Measurements from ENCODE around the gene RANBP2. TPM values are rescaled to one million over a fixed set of nuclear protein-coding genes. Genes with fewer than 3 reads are reported as not detected.
A peak's percentile ranks its signal among the peaks of the same experiment; 100 is the strongest.
"Not testable (repeated sequence)": the region's sequence is repeated elsewhere in the genome, so short reads cannot be mapped to it uniquely, and the experiment has no call there.

RANBP2 gene
- total RNA-seq, 1 experiment from 2014 or later = 90.4 TPM

GRCh38 chr2:108719149-108720044 is at the start of gene RANBP2 (continued):
- TF ChIP-seq, protein P1, sequence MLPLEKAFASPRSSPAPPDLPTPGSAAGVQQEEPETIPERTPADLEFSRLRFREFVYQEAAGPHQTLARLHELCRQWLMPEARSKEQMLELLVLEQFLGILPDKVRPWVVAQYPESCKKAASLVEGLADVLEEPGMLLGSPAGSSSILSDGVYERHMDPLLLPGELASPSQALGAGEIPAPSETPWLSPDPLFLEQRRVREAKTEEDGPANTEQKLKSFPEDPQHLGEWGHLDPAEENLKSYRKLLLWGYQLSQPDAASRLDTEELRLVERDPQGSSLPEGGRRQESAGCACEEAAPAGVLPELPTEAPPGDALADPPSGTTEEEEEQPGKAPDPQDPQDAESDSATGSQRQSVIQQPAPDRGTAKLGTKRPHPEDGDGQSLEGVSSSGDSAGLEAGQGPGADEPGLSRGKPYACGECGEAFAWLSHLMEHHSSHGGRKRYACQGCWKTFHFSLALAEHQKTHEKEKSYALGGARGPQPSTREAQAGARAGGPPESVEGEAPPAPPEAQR (CRISPR knock-in tag; IDR thresholded peaks at IDR 0.05) = no peak
- TF ChIP-seq SMAD4 (CRISPR knock-in tag; IDR thresholded peaks at IDR 0.05) = no peak
- no peak for TF ChIP-seq ZNF423 (CRISPR knock-in tag; IDR thresholded peaks at IDR 0.05)
- TF ChIP-seq CREB1 (CRISPR knock-in tag; IDR thresholded peaks at IDR 0.05) = peak; percentile 88
- peak; percentile 87 for TF ChIP-seq RELA (CRISPR knock-in tag; IDR thresholded peaks at IDR 0.05; ENCODE audit: borderline replicate concordance)
- TF ChIP-seq NR2C2 (CRISPR knock-in tag; IDR thresholded peaks at IDR 0.05) = no peak
- TF ChIP-seq, protein P2, sequence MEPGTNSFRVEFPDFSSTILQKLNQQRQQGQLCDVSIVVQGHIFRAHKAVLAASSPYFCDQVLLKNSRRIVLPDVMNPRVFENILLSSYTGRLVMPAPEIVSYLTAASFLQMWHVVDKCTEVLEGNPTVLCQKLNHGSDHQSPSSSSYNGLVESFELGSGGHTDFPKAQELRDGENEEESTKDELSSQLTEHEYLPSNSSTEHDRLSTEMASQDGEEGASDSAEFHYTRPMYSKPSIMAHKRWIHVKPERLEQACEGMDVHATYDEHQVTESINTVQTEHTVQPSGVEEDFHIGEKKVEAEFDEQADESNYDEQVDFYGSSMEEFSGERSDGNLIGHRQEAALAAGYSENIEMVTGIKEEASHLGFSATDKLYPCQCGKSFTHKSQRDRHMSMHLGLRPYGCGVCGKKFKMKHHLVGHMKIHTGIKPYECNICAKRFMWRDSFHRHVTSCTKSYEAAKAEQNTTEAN (CRISPR knock-in tag; IDR thresholded peaks at IDR 0.05) = peak; percentile 73; the same call in 1 of the 2 replicates
- no peak for TF ChIP-seq ZNF219 (CRISPR knock-in tag; IDR thresholded peaks at IDR 0.05; ENCODE audit: borderline replicate concordance)
- peak; percentile 92 for TF ChIP-seq FOXP4 (CRISPR knock-in tag; IDR thresholded peaks at IDR 0.05)
- no peak for TF ChIP-seq RORB (CRISPR knock-in tag; IDR thresholded peaks at IDR 0.05)
- TF ChIP-seq, protein P3, sequence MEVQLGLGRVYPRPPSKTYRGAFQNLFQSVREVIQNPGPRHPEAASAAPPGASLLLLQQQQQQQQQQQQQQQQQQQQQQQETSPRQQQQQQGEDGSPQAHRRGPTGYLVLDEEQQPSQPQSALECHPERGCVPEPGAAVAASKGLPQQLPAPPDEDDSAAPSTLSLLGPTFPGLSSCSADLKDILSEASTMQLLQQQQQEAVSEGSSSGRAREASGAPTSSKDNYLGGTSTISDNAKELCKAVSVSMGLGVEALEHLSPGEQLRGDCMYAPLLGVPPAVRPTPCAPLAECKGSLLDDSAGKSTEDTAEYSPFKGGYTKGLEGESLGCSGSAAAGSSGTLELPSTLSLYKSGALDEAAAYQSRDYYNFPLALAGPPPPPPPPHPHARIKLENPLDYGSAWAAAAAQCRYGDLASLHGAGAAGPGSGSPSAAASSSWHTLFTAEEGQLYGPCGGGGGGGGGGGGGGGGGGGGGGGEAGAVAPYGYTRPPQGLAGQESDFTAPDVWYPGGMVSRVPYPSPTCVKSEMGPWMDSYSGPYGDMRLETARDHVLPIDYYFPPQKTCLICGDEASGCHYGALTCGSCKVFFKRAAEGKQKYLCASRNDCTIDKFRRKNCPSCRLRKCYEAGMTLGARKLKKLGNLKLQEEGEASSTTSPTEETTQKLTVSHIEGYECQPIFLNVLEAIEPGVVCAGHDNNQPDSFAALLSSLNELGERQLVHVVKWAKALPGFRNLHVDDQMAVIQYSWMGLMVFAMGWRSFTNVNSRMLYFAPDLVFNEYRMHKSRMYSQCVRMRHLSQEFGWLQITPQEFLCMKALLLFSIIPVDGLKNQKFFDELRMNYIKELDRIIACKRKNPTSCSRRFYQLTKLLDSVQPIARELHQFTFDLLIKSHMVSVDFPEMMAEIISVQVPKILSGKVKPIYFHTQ (CRISPR knock-in tag; IDR thresholded peaks at IDR 0.05) = no peak
- TF ChIP-seq, protein P4, sequence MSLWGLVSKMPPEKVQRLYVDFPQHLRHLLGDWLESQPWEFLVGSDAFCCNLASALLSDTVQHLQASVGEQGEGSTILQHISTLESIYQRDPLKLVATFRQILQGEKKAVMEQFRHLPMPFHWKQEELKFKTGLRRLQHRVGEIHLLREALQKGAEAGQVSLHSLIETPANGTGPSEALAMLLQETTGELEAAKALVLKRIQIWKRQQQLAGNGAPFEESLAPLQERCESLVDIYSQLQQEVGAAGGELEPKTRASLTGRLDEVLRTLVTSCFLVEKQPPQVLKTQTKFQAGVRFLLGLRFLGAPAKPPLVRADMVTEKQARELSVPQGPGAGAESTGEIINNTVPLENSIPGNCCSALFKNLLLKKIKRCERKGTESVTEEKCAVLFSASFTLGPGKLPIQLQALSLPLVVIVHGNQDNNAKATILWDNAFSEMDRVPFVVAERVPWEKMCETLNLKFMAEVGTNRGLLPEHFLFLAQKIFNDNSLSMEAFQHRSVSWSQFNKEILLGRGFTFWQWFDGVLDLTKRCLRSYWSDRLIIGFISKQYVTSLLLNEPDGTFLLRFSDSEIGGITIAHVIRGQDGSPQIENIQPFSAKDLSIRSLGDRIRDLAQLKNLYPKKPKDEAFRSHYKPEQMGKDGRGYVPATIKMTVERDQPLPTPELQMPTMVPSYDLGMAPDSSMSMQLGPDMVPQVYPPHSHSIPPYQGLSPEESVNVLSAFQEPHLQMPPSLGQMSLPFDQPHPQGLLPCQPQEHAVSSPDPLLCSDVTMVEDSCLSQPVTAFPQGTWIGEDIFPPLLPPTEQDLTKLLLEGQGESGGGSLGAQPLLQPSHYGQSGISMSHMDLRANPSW (CRISPR knock-in tag; conservative IDR thresholded peaks at IDR 0.05; ENCODE audit: low read depth) = 0 out of 2 replicates have a peak, but pooled peaks have one; percentile 86
- TF ChIP-seq JAZF1 (CRISPR knock-in tag; IDR thresholded peaks at IDR 0.05) = no peak
- peak; percentile 97 for TF ChIP-seq FOXK1 (CRISPR knock-in tag; IDR thresholded peaks at IDR 0.05)

- H3K4me1 Mint-ChIP-seq; H3K36me3 Mint-ChIP-seq; CTCF ChIA-PET; ATAC-seq; H3K27ac Mint-ChIP-seq; H3K4me3 Mint-ChIP-seq; H3K27me3 Mint-ChIP-seq (ENCODE audit: low read depth); H3K9me3 Mint-ChIP-seq; POLR2A ChIA-PET; DNase-seq (ENCODE audit: low spot score): not testable (repeated sequence)
Measured at GRCh38 chr2:108670282-108670681, 49.0 kb upstream of the RANBP2 start.

GRCh38 chr2:108672200-108672805 is 47.0 kb upstream of the RANBP2 start:
- not testable (repeated sequence) for ATAC-seq

GRCh38 chr2:108676522-108676921 is 42.8 kb upstream of the RANBP2 start:
- ATAC-seq; POLR2A ChIA-PET; H3K4me1 Mint-ChIP-seq; H3K36me3 Mint-ChIP-seq; H3K4me3 Mint-ChIP-seq; DNase-seq (ENCODE audit: low spot score); H3K27me3 Mint-ChIP-seq (ENCODE audit: low read depth); CTCF ChIA-PET; H3K27ac Mint-ChIP-seq; H3K9me3 Mint-ChIP-seq: not testable (repeated sequence)

More at GRCh38 chr2:108672200-108672805, 47.0 kb upstream of the RANBP2 start:
- POLR2A ChIA-PET; H3K4me3 Mint-ChIP-seq; H3K27ac Mint-ChIP-seq; DNase-seq (ENCODE audit: low spot score); H3K9me3 Mint-ChIP-seq; CTCF ChIA-PET; H3K4me1 Mint-ChIP-seq; H3K27me3 Mint-ChIP-seq (ENCODE audit: low read depth); H3K36me3 Mint-ChIP-seq: not testable (repeated sequence)

DNA sequence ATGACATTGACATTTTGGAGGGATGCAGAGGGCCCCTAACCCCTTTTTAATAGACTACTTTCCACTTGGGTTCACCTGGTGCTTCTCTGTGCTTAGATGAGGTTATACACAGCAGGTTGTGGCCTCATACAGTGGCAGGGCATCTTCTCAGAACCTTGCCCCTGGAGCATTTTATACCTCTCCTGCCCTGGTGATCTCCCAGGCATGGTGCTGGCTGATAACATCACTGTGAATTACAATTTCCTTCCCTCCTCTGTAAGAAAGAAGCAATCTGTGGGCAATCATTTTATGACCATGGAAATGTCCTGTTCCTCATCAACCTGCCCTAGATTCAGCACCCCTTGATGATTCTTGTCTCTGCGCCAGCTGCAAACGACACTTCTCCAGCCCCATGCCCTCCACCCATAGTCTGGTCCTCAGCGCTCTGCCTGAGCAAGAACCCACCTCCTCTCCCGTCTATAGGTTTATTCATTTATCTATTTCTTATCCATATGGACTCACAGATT is 42.0 kb upstream of the RANBP2 start:
- DNase-seq (ENCODE audit: low spot score); H3K36me3 Mint-ChIP-seq; ATAC-seq; H3K27ac Mint-ChIP-seq; CTCF ChIA-PET; H3K4me1 Mint-ChIP-seq; H3K9me3 Mint-ChIP-seq; H3K27me3 Mint-ChIP-seq (ENCODE audit: low read depth); POLR2A ChIA-PET; H3K4me3 Mint-ChIP-seq: not testable (repeated sequence)
